ENCODE results near the gene ALB. TPM values are rescaled to one million over a fixed set of nuclear protein-coding genes. Genes with fewer than 3 reads are reported as not detected.

Gene ALB
- total and polyA plus RNA-seq, 2 donors (not counting 1 experiment from before 2014, with no cell fraction given) = 0.03 TPM; not detected in 1

DNA sequence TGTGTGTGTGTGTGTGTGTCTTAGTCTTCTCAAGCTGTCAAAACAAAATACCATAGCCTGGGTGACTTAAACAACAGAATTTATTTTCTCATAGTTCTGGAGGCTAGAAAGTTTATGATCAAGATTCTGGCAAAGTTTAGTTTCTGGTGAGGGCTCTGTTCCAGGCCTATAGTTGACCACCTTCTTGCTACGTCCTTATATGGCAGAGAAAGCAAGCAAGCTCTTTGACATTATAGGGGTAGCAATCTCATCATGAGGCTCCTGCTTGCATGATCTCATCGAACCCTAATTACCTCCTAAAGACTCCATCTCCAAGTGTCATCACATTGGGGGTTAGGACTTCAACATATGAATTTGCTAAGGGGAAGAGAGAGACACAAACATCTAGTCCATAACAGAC lies 25.0 kb downstream of the ALB start:
- Histone ChIP-seq H3K4me1 (ENCODE audit: control insufficient read depth, extremely low read depth, insufficient read depth, low read length) (no peaks in the 10 kb centered on the region), H3K4me3 (replicated peaks in 1 of 4; ENCODE audit: control extremely low read depth in 1 of 4, insufficient read depth in 1 of 4, low read depth in 3 of 4, low read length in 4 of 4) (no peak overlapping the region), H3K4me2 (ENCODE audit: extremely low read depth, insufficient read depth, low read length) (no peak overlapping the region), H2AFZ (ENCODE audit: low read length) (no peak overlapping the region), H3K9ac (ENCODE audit: insufficient read depth, low read length) (no peak overlapping the region), H4K20me1 (ENCODE audit: control insufficient read depth, extremely low read depth, insufficient read depth, low read length) (no peaks in the 10 kb centered on the region), H3K79me2 (ENCODE audit: control insufficient read depth, insufficient read depth, low read length) (no peaks in the 10 kb centered on the region), H3K27me3 (ENCODE audit: control insufficient read depth, insufficient read depth, low read length) (peaks cover 8% of the 10 kb centered on the region), H3K27ac (ENCODE audit: insufficient read depth, low read length) (no peak overlapping the region), H3K9me3 (ENCODE audit: control insufficient read depth, insufficient read depth, low read depth, low read length) (no peaks in the 10 kb centered on the region), H3K36me3 (ENCODE audit: control insufficient read depth, insufficient read depth, low read length) (no peaks in the 10 kb centered on the region)
- DNase-seq (ENCODE audit: low read depth in 2 of 2) = no peak
- TF ChIP-seq, protein P1, sequence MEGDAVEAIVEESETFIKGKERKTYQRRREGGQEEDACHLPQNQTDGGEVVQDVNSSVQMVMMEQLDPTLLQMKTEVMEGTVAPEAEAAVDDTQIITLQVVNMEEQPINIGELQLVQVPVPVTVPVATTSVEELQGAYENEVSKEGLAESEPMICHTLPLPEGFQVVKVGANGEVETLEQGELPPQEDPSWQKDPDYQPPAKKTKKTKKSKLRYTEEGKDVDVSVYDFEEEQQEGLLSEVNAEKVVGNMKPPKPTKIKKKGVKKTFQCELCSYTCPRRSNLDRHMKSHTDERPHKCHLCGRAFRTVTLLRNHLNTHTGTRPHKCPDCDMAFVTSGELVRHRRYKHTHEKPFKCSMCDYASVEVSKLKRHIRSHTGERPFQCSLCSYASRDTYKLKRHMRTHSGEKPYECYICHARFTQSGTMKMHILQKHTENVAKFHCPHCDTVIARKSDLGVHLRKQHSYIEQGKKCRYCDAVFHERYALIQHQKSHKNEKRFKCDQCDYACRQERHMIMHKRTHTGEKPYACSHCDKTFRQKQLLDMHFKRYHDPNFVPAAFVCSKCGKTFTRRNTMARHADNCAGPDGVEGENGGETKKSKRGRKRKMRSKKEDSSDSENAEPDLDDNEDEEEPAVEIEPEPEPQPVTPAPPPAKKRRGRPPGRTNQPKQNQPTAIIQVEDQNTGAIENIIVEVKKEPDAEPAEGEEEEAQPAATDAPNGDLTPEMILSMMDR (conservative IDR thresholded peaks at IDR 0.05 in 1 of 2, IDR thresholded peaks at IDR 0.05 in 1 of 2; ENCODE audit: low read depth in 1 of 2, low read length in 2 of 2) = no peak
- no peak for TF ChIP-seq EZH2 (IDR thresholded peaks at IDR 0.05; ENCODE audit: low read length, missing control alignments)

DNA sequence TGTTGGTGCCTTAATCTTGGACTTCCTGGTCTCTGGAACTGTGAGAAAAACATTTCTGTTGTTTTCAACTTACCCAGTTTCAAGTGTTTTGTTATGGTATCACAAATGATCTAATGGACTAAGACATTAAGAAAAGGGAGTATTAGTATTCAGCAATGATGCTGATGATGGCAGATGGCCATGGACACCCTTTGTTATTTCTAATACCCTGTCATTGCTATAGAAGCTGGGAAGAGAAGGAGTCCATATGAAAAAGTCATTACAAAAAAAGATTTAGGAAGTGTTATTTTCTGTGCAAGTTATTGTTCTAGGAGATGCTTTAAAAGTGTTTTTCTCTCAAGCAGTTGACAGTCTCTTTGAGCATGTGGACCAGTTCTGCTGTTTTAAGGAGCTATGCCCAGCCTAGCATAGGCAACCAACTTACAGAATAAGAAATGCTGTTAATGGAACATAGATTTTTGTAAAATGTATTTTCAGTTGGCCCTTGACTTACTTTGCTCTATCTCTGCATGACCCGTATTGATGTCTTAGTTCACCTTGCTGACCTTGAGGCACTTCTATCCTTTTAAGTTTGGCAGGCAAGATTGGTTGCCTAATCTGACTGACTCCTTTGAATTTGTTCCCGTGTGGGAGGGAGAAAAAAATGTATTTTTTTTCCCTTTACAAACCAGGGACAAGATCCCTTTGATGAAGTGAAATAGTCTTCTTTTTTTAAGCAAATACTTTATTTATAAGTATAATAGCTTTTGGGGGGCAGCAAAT lies 25.9 kb downstream of the ALB start:
- no peak overlapping the region for H3K9ac ChIP-seq (ENCODE audit: insufficient read depth, low read length)
- H3K79me2 ChIP-seq (ENCODE audit: control insufficient read depth, insufficient read depth, low read length) = no peaks in the 10 kb centered on the region
- no peak overlapping the region for H2AFZ ChIP-seq (ENCODE audit: low read length)
- H3K4me1 ChIP-seq (ENCODE audit: control insufficient read depth, extremely low read depth, insufficient read depth, low read length) = no peaks in the 10 kb centered on the region
- no peaks in the 10 kb centered on the region for H3K9me3 ChIP-seq (ENCODE audit: control insufficient read depth, insufficient read depth, low read depth, low read length)
- H3K36me3 ChIP-seq (ENCODE audit: control insufficient read depth, insufficient read depth, low read length) = no peaks in the 10 kb centered on the region
- no peaks in the 10 kb centered on the region for H4K20me1 ChIP-seq (ENCODE audit: control insufficient read depth, extremely low read depth, insufficient read depth, low read length)
- H3K27me3 ChIP-seq (ENCODE audit: control insufficient read depth, insufficient read depth, low read length) = peaks cover 8% of the 10 kb centered on the region
- H3K4me3 ChIP-seq (replicated peaks in 1 of 4; ENCODE audit: control extremely low read depth in 1 of 4, insufficient read depth in 1 of 4, low read depth in 3 of 4, low read length in 4 of 4) = no peak overlapping the region
- no peak overlapping the region for H3K4me2 ChIP-seq (ENCODE audit: extremely low read depth, insufficient read depth, low read length)
- no peak overlapping the region for H3K27ac ChIP-seq (ENCODE audit: insufficient read depth, low read length)
- TF ChIP-seq, protein P1 (conservative IDR thresholded peaks at IDR 0.05 in 1 of 2, IDR thresholded peaks at IDR 0.05 in 1 of 2; ENCODE audit: low read depth in 1 of 2, low read length in 2 of 2) = no peak
- no peak for TF ChIP-seq EZH2 (IDR thresholded peaks at IDR 0.05; ENCODE audit: low read length, missing control alignments)
- no peak for DNase-seq (ENCODE audit: low read depth in 2 of 2)

DNA sequence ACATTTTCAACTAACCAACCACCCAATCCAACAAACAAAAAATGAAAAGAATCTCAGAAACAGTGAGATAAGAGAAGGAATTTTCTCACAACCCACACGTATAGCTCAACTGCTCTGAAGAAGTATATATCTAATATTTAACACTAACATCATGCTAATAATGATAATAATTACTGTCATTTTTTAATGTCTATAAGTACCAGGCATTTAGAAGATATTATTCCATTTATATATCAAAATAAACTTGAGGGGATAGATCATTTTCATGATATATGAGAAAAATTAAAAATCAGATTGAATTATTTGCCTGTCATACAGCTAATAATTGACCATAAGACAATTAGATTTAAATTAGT lies 27.7 kb downstream of the ALB start:
- H3K4me3 ChIP-seq (replicated peaks in 1 of 4; ENCODE audit: control extremely low read depth in 1 of 4, insufficient read depth in 1 of 4, low read depth in 3 of 4, low read length in 4 of 4) = no peak overlapping the region
- TF ChIP-seq, protein P1 (conservative IDR thresholded peaks at IDR 0.05 in 1 of 2, IDR thresholded peaks at IDR 0.05 in 1 of 2; ENCODE audit: low read depth in 1 of 2, low read length in 2 of 2) = no peak
- TF ChIP-seq EZH2 (IDR thresholded peaks at IDR 0.05; ENCODE audit: low read length, missing control alignments) = no peak
- DNase-seq (ENCODE audit: low read depth in 2 of 2) = no peak

More for the DNA sequence above, 27.7 kb downstream of the ALB start:
- no peaks in the 10 kb centered on the region for H4K20me1 ChIP-seq (ENCODE audit: control insufficient read depth, extremely low read depth, insufficient read depth, low read length)
- H3K36me3 ChIP-seq (ENCODE audit: control insufficient read depth, insufficient read depth, low read length) = no peaks in the 10 kb centered on the region
- H3K4me1 ChIP-seq (ENCODE audit: control insufficient read depth, extremely low read depth, insufficient read depth, low read length) = no peaks in the 10 kb centered on the region
- H3K9ac ChIP-seq (ENCODE audit: insufficient read depth, low read length) = no peak overlapping the region
- peaks cover 8% of the 10 kb centered on the region for H3K27me3 ChIP-seq (ENCODE audit: control insufficient read depth, insufficient read depth, low read length)
- no peaks in the 10 kb centered on the region for H3K9me3 ChIP-seq (ENCODE audit: control insufficient read depth, insufficient read depth, low read depth, low read length)
- H3K4me2 ChIP-seq (ENCODE audit: extremely low read depth, insufficient read depth, low read length) = no peak overlapping the region
- H2AFZ ChIP-seq (ENCODE audit: low read length) = no peak overlapping the region
- H3K27ac ChIP-seq (ENCODE audit: insufficient read depth, low read length) = no peak overlapping the region
- H3K79me2 ChIP-seq (ENCODE audit: control insufficient read depth, insufficient read depth, low read length) = no peaks in the 10 kb centered on the region
